ENCODE results near the gene SHC2. TPM values are rescaled to one million over a fixed set of nuclear protein-coding genes. Genes with fewer than 3 reads are reported as not detected.

Gene SHC2
- total and polyA plus RNA-seq, 2 donors (not counting 3 experiments of a cell fraction or from before 2014, with no cell fraction given) = 7.5 to 11.8 TPM

GRCh38 chr19:406135-406781 lies 54.6 kb downstream of the SHC2 start:
- Histone ChIP-seq H3K27me3 (ENCODE audit: control insufficient read depth in 2 of 2, insufficient read depth in 2 of 2, low read length in 2 of 2) (peaks cover 11 to 14% of the 10 kb centered on the region in 2 experiments), H3K36me3 (ENCODE audit: control insufficient read depth in 2 of 2, extremely low read depth in 1 of 2, insufficient read depth in 2 of 2, low read length in 2 of 2) (no peaks in the 10 kb centered on the region), H3K4me2 (ENCODE audit: insufficient read depth, low read length) (no peak overlapping the region), H3K4me3 (replicated peaks in 1 of 3; ENCODE audit: insufficient read depth in 1 of 3, low read depth in 1 of 3, low read length in 3 of 3) (no peak overlapping the region), H3K9me1 (replicated peaks; ENCODE audit: control insufficient read depth, extremely low read depth, insufficient read depth, low read length) (no peaks in the 10 kb centered on the region), H4K20me1 (replicated peaks; ENCODE audit: control insufficient read depth, extremely low read depth, insufficient read depth, low read length) (no peaks in the 10 kb centered on the region), H3K9ac (replicated peaks; ENCODE audit: extremely low read depth, insufficient read depth, low read length) (no peak overlapping the region), H3K27ac (ENCODE audit: insufficient read depth, low read depth, low read length) (no peak overlapping the region), H3K79me2 (ENCODE audit: control insufficient read depth, insufficient read depth, low read length) (no peaks in the 10 kb centered on the region), H3K4me1 (ENCODE audit: control insufficient read depth, extremely low read depth, insufficient read depth, low read length) (peaks cover 3% of the 10 kb centered on the region), H3K9me3 (replicated peaks; ENCODE audit: control insufficient read depth, insufficient read depth, low read length) (no peaks in the 10 kb centered on the region), H2AFZ (ENCODE audit: low read depth, low read length) (no peak overlapping the region)
- intact Hi-C loops (cut with micrococcal nuclease) (no loop called here), dilution Hi-C loops (cut with MboI; ENCODE audit: extremely low pct_ligation_motif_present, low sequenced_read_pairs) (no loop called here)
- no peak for DNase-seq (ENCODE audit: low read depth, low spot score)
- ChIA-PET CTCF (no interaction called here), POLR2A (no interaction called here)
- TF ChIP-seq MYC (IDR thresholded peaks at IDR 0.05; ENCODE audit: low read depth, low read length) (no peak), POLR2A (IDR thresholded peaks at IDR 0.05; ENCODE audit: low read depth, low read length) (no peak)
- no peak for FAIRE-seq
- BruUV-seq (replicated peaks) = no TSS peak

- H4K20me1 ChIP-seq (replicated peaks; ENCODE audit: control insufficient read depth, extremely low read depth, insufficient read depth, low read length) = no peaks in the 10 kb centered on the region
- intact Hi-C loops (cut with micrococcal nuclease) (no loop called here), dilution Hi-C loops (cut with MboI; ENCODE audit: extremely low pct_ligation_motif_present, low sequenced_read_pairs) (no loop called here)
- H3K27ac ChIP-seq (ENCODE audit: insufficient read depth, low read depth, low read length) = no peak overlapping the region
- H3K27me3 ChIP-seq (ENCODE audit: control insufficient read depth in 2 of 2, insufficient read depth in 2 of 2, low read length in 2 of 2) = peaks cover 11 to 13% of the 10 kb centered on the region in 2 experiments
- no peak for TF ChIP-seq CTCF (IDR thresholded peaks at IDR 0.05; ENCODE audit: extremely low read depth in 1 of 2, insufficient read depth in 1 of 2, low read depth in 1 of 2, low read length in 2 of 2)
- ChIA-PET POLR2A (no interaction called here), CTCF (no interaction called here)
- FAIRE-seq = no peak
- no peaks in the 10 kb centered on the region for H3K36me3 ChIP-seq (ENCODE audit: control insufficient read depth in 2 of 2, extremely low read depth in 1 of 2, insufficient read depth in 2 of 2, low read length in 2 of 2)
- H2AFZ ChIP-seq (ENCODE audit: low read depth, low read length) = no peak overlapping the region
- H3K4me2 ChIP-seq (ENCODE audit: insufficient read depth, low read length) = no peak overlapping the region
- no peaks in the 10 kb centered on the region for H3K79me2 ChIP-seq (ENCODE audit: control insufficient read depth, insufficient read depth, low read length)
- no TSS peak for BruUV-seq (replicated peaks)
- no peak overlapping the region for H3K9ac ChIP-seq (replicated peaks; ENCODE audit: extremely low read depth, insufficient read depth, low read length)
- H3K4me1 ChIP-seq (ENCODE audit: control insufficient read depth, extremely low read depth, insufficient read depth, low read length) = peaks cover 3% of the 10 kb centered on the region
- H3K9me3 ChIP-seq (replicated peaks; ENCODE audit: control insufficient read depth, insufficient read depth, low read length) = no peaks in the 10 kb centered on the region
- no peaks in the 10 kb centered on the region for H3K9me1 ChIP-seq (replicated peaks; ENCODE audit: control insufficient read depth, extremely low read depth, insufficient read depth, low read length)
- DNase-seq (ENCODE audit: low read depth, low spot score) = no peak
- no peak overlapping the region for H3K4me3 ChIP-seq (replicated peaks in 1 of 3; ENCODE audit: insufficient read depth in 1 of 3, low read depth in 1 of 3, low read length in 3 of 3)
Observed at GRCh38 chr19:405121-405965, 55.5 kb downstream of the SHC2 start.

Data from endothelial cell of umbilical vein (primary cell).